Lung microvascular endothelial cell (primary cell): ENCODE results near the gene HAPLN1. TPM values are rescaled to one million over a fixed set of nuclear protein-coding genes. Genes with fewer than 3 reads are reported as not detected.
"Not testable (repeated sequence)": the region's sequence is repeated elsewhere in the genome, so short reads cannot be mapped to it uniquely, and the experiment has no call there.

Source experiments
- DNase-seq, 2 donors: peaks; one replicate each; pipeline versions ENCODE4 v3.0.0 to v3.0.0-alpha.2; 2010; ENCODE audit warnings: low read depth in 2 of 2
- total RNA-seq: library from RNA; depleted of rRNA; stranded (reverse); fragments of >200 nt; gene quantifications from 2 replicates; pipeline ENCODE4 v1.2.1, GENCODE V29; 2014

The HAPLN1 gene
- total RNA-seq = under 0.01 TPM in 1 of 2 replicates, not detected in the other

GRCh38 chr5:83720836-83721537 lies at the start of gene HAPLN1:
Gene HAPLN1, minus strand, starts transcription at chr5:83720855. Its CDS starts 47,332 bp downstream, at chr5:83673523.
- no peak for DNase-seq

GRCh38 chr5:83767409-83767992 lies 46.8 kb upstream of the HAPLN1 start:
- DNase-seq = no peak

GRCh38 chr5:83764101-83764500 lies 43.4 kb upstream of the HAPLN1 start:
- DNase-seq = no peak

- DNase-seq = no peak
Observed at GRCh38 chr5:83760579-83760978, 39.9 kb upstream of the HAPLN1 start.

GRCh38 chr5:83752700-83753099 lies 32.0 kb upstream of the HAPLN1 start:
- DNase-seq = no peak

- DNase-seq = no peak
Observed at GRCh38 chr5:83751201-83751600, 30.5 kb upstream of the HAPLN1 start.

- no peak for DNase-seq
Observed at GRCh38 chr5:83750749-83751148, 30.1 kb upstream of the HAPLN1 start.

- no peak for DNase-seq
Observed at GRCh38 chr5:83745816-83746215, 25.2 kb upstream of the HAPLN1 start.

- DNase-seq = peak in 1 of 2 donors; percentile 22
Observed at GRCh38 chr5:83744821-83745220, 24.2 kb upstream of the HAPLN1 start.

- no peak for DNase-seq
Observed at GRCh38 chr5:83742089-83742488, 21.4 kb upstream of the HAPLN1 start.

GRCh38 chr5:83741571-83741970 lies 20.9 kb upstream of the HAPLN1 start:
- DNase-seq = no peak

- no peak for DNase-seq
Observed at GRCh38 chr5:83740741-83741140, 20.1 kb upstream of the HAPLN1 start.

- DNase-seq = not testable (repeated sequence)
Observed at GRCh38 chr5:83736169-83736568, 15.5 kb upstream of the HAPLN1 start.

GRCh38 chr5:83735058-83735457 lies 14.4 kb upstream of the HAPLN1 start:
- DNase-seq = not testable (repeated sequence)

GRCh38 chr5:83731638-83732037 lies 11.0 kb upstream of the HAPLN1 start:
- no peak for DNase-seq

- DNase-seq = no peak
Observed at GRCh38 chr5:83729362-83729761, 8.7 kb upstream of the HAPLN1 start.

GRCh38 chr5:83726912-83727311 lies 6.3 kb upstream of the HAPLN1 start:
- DNase-seq = no peak

GRCh38 chr5:83724935-83725334 lies 4.3 kb upstream of the HAPLN1 start:
- no peak for DNase-seq

GRCh38 chr5:83724001-83724400 lies 3.3 kb upstream of the HAPLN1 start:
- no peak for DNase-seq

- DNase-seq = no peak
Observed at GRCh38 chr5:83723031-83723430, 2.4 kb upstream of the HAPLN1 start.

- DNase-seq = peak; percentile 11 to 76
Observed at GRCh38 chr5:83721953-83722901, 1.6 kb upstream of the HAPLN1 start.

- DNase-seq = no peak
Observed at GRCh38 chr5:83718936-83719495, 1.6 kb downstream of the HAPLN1 start.
